Right cardiac atrium (tissue), 5 donors: ENCODE measurements around the gene CDKL4. TPM values are rescaled to one million over a fixed set of nuclear protein-coding genes. Genes with fewer than 3 reads are reported as not detected.
"Not testable (repeated sequence)": the region's sequence is repeated elsewhere in the genome, so short reads cannot be mapped to it uniquely, and the experiment has no call there.

Experiments
- ATAC-seq, 2 donors: fragments of 200-7000 bp; cut with Tn5 transposase; one replicate each; pipeline versions ENCODE4 v1.8.0 to v1.9.1; 2020; ENCODE audit warnings: moderate library complexity in 2 of 2, mild to moderate bottlenecking in 1 of 2
- DNase-seq, 3 donors: peaks; one replicate each; pipeline ENCODE4 v3.0.0-alpha.2; 2020
- H3K27ac ChIP-seq: one replicate; pipeline ENCODE4 v1.5.1; 2013; ENCODE audit warnings: mild to moderate bottlenecking, low read length, control low read depth, moderate library complexity
- H3K27me3 ChIP-seq: one replicate; pipeline ENCODE4 v1.6.1; 2013; ENCODE audit not compliant: control insufficient read depth, insufficient read depth
- H3K4me1 ChIP-seq: one replicate; pipeline ENCODE4 v1.6.1; 2013; ENCODE audit warnings: low read length; ENCODE audit not compliant: control insufficient read depth, insufficient read depth
- H3K4me3 ChIP-seq: one replicate; pipeline ENCODE4 v1.5.1; 2013; ENCODE audit warnings: low read length, control low read depth
- H3K9me3 ChIP-seq: one replicate; pipeline ENCODE4 v1.6.1; 2013; ENCODE audit warnings: low read length; ENCODE audit not compliant: control insufficient read depth
- WGBS: extraction: QIAGEN DNeasy Blood & Tissue Kit; methylation state at CpG from one replicate; pipeline ENCODE4 v1.1.7; 2013; 5-methylcytosine and 5-hydroxymethylcytosine counted together
- intact Hi-C, 4 donors: fragments of 100-400 bp; cut with DNase I; formaldehyde crosslinking; loops; one replicate each; pipeline versions ENCODE4 v1.11.0 to v1.14.0; 2022 to 2023
- polyA plus RNA-seq: library from polyadenylated mRNA; stranded (reverse); fragments of 200-250 nt; gene quantifications from one replicate; pipeline ENCODE4 v1.2.3, GENCODE V29; 2013
- total RNA-seq, 4 donors: library from RNA; stranded (reverse); fragmentation: NEBNext Ultra II Directional; extraction: Animal tissue kit (Norgen Biotek cat#: 25700); gene quantifications; one replicate each; pipeline ENCODE4 v1.2.1, GENCODE V29; 2021
- donor health status: healthy with polysubstance abuse.
- donor health status: DM: no; HTN: yes; CAD: no.
- donor health status: DM: no; HTN: no; CAD: no.
- donor health status: DM: no; HTN: yes; CAD: no; lungs with severe emphysema.
- donor health status: DM: yes; HTN: yes; CAD: no.

Gene CDKL4
- total and polyA plus RNA-seq, 5 donors: 0.05 to 2.2 (median 1.1) TPM

GRCh38 chr2:39140948-39141333 is 102.8 kb downstream of the CDKL4 start:
- H3K4me1 ChIP-seq, ATAC-seq, H3K4me3 ChIP-seq, H3K27ac ChIP-seq, H3K27me3 ChIP-seq, intact Hi-C loops, H3K9me3 ChIP-seq, DNase-seq: not testable (repeated sequence)
- WGBS: 76% methylated on average over 7 of the region's 7 CpGs

DNA sequence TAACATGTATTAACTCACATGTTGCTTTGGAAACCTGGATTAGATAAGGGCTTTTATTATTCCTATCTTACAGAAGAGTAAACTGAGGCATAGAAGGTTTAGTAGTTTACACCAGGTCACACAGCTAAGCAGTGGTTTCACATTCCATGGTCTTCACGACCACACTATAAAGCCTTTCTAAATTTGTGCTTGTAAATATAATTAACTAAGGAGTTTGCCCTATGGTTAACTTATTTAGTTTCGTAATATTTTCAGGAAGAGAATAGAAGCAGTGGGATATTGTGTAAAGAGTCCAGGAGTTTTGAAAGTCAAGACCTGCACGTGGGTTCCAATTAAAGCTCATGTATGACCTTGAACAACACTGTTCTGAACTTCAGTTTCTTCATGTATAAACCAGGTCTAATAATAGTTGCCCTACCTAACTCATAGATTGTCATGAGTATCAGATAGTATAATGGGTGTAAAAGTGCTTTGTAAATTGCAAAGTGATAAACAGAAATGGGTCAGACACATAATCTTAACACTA is 103.4 kb downstream of the CDKL4 start:
- no peaks in the 10 kb centered on the region for H3K4me1 ChIP-seq
- no peak overlapping the region for H3K4me3 ChIP-seq
- no peak overlapping the region for H3K27ac ChIP-seq
- intact Hi-C loops: no loop called here
- DNase-seq (no peak), ATAC-seq (peak in 1 of 2 donors; percentile 64)
- no peaks in the 10 kb centered on the region for H3K27me3 ChIP-seq
- no peaks in the 10 kb centered on the region for H3K9me3 ChIP-seq
- 47% methylated on average over 3 of the region's 3 CpGs for WGBS

DNA sequence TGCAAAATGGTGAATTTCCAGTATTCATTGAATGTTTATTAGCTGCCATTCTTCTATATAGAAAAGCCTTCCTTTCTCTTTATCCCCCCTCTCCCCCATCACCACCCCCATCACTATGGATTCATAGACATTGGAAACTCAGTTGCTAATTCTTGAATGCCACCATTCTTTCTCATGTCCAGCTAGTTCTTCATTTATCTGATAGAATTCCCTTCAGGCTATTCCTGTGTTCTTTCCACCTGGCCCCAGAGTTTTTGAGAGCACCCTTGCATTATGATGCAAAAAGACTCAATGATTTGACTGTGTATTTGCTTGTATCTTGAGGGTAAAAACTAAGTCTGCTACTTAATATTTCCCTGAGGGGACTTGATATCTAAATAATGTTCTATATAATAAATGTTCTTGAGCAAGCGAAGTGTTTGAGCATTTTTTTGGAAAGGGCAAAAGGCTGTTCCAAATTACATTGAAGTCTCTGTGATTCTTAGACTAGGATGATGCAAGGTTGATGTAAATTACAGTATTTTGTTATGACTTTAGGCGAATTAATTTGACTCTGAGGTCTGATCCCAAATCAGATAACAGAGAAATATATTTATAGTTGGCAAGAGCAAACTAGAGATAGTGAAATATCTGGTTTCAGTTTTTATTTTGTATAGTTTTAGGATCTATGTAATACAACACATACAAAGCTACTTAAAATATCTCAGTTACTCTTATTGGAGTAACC is 104.1 kb downstream of the CDKL4 start:
- ATAC-seq (no peak), DNase-seq (no peak)
- Histone ChIP-seq H3K9me3 (no peaks in the 10 kb centered on the region), H3K27ac (no peak overlapping the region), H3K27me3 (no peaks in the 10 kb centered on the region), H3K4me1 (no peaks in the 10 kb centered on the region), H3K4me3 (no peak overlapping the region)
- 63% methylated on average over 2 of the region's 2 CpGs for WGBS
- intact Hi-C loops: no loop called here

DNA sequence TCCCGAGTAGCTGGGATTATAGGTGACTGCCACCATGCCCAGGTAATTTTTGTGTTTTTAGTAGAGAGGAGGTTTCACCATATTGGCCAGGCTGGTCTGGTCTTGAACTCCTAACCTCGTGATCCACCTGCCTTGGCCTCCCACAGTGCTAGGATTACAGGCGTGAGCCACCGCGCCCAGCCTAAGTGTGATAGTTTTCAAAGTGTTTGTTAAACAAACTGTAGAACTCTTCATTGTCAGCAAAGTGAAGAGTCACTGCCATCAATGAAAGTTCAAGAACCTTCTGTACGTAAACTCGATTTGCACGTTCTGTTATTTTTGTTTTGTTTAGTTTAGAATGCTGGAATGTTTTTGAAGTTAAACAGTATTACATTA is 104.9 kb downstream of the CDKL4 start:
- no peaks in the 10 kb centered on the region for H3K9me3 ChIP-seq
- intact Hi-C loops: no loop called here
- no peak for ATAC-seq
- DNase-seq: no peak
- H3K27ac ChIP-seq: no peak overlapping the region
- WGBS: 92% methylated on average over 8 of the region's 8 CpGs
- H3K27me3 ChIP-seq: no peaks in the 10 kb centered on the region
- H3K4me1 ChIP-seq: no peaks in the 10 kb centered on the region
- H3K4me3 ChIP-seq: no peak overlapping the region

GRCh38 chr2:39138187-39138836 is 105.5 kb downstream of the CDKL4 start:
- intact Hi-C loops, ATAC-seq, H3K4me1 ChIP-seq, DNase-seq, H3K27me3 ChIP-seq, H3K4me3 ChIP-seq, H3K9me3 ChIP-seq, H3K27ac ChIP-seq: not testable (repeated sequence)
- WGBS: 88% methylated on average over 18 of the region's 18 CpGs

- no peak overlapping the region for H3K4me3 ChIP-seq
- H3K27me3 ChIP-seq: no peaks in the 10 kb centered on the region
- ATAC-seq (no peak), DNase-seq (no peak)
- H3K4me1 ChIP-seq: no peaks in the 10 kb centered on the region
- intact Hi-C loops: no loop called here
- no peaks in the 10 kb centered on the region for H3K9me3 ChIP-seq
- H3K27ac ChIP-seq: no peak overlapping the region
- 85% methylated on average over 5 of the region's 5 CpGs for WGBS
Measured at GRCh38 chr2:39136799-39137198, 107.0 kb downstream of the CDKL4 start.

DNA sequence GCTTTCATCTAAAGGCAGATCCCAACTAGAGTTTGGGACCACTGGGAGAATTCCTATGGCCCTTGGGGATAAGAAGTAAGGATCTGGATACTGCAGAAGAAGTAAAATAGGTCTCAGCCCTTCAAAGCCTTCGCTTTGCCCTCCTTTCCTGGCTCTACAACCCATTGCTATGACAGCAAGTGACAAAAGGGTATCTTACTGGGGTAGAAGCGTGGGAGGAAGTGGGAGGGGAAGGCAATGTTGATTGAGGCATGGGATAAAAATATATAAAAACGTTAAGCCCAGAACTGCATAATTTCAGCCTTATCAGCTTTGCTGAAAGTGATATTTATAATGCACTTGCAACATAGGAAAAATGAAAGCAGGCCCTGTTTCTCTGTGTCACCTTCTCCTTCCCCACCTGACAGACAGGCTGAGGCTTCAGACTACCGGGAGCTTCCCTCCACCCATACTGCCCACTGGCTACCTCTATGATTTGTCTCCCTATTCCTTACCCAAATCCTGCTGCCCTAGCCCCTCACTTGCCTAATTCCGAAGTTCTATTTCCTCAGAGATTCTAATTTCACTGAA is 108.0 kb downstream of the CDKL4 start:
- Histone ChIP-seq H3K27me3 (no peaks in the 10 kb centered on the region), H3K4me1 (no peaks in the 10 kb centered on the region), H3K27ac (no peak overlapping the region), H3K9me3 (no peaks in the 10 kb centered on the region), H3K4me3 (no peak overlapping the region)
- ATAC-seq (no peak), DNase-seq (no peak)
- intact Hi-C loops: no loop called here
- WGBS: 58% methylated on average over 5 of the region's 5 CpGs

GRCh38 chr2:39133215-39133851 is 110.4 kb downstream of the CDKL4 start:
- intact Hi-C loops: no loop called here
- Histone ChIP-seq H3K27ac (no peak overlapping the region), H3K9me3 (no peaks in the 10 kb centered on the region), H3K27me3 (no peaks in the 10 kb centered on the region), H3K4me3 (no peak overlapping the region), H3K4me1 (no peaks in the 10 kb centered on the region)
- ATAC-seq (no peak), DNase-seq (no peak)
- WGBS: 86% methylated on average over 3 of the region's 3 CpGs

- intact Hi-C loops: loop anchor here in 1 of 4 donors (10.0 kb wide), 1 partner anchor 64 kb away; no protein-coding TSS in a partner anchor
- no peak for DNase-seq
- ATAC-seq: no peak
- no peaks in the 10 kb centered on the region for H3K4me1 ChIP-seq
- H3K27me3 ChIP-seq: no peaks in the 10 kb centered on the region
- H3K27ac ChIP-seq: no peak overlapping the region
- H3K9me3 ChIP-seq: no peaks in the 10 kb centered on the region
- H3K4me3 ChIP-seq: no peak overlapping the region
- WGBS: 76% methylated on average over 1 of the region's 1 CpG
Measured at GRCh38 chr2:39128919-39129391, 114.8 kb downstream of the CDKL4 start.

GRCh38 chr2:39127973-39128372 is 115.8 kb downstream of the CDKL4 start:
- ATAC-seq: no peak
- Histone ChIP-seq H3K4me3 (no peak overlapping the region), H3K27ac (no peak overlapping the region), H3K9me3 (no peaks in the 10 kb centered on the region), H3K4me1 (no peaks in the 10 kb centered on the region), H3K27me3 (no peaks in the 10 kb centered on the region)
- no peak for DNase-seq
- intact Hi-C loops: loop anchor here in 1 of 4 donors (10.0 kb wide), 1 partner anchor 63 kb away; no protein-coding TSS in a partner anchor
- 64% methylated on average over 1 of the region's 1 CpG for WGBS
